NCI-H1092 (cell line): Measurements from ENCODE around the gene AMN.

Source experiments
- DNase-seq: peaks from one replicate; lab custom pipeline; 2025; lab: John Stamatoyannopoulos, UW

Gene AMN

GRCh38 chr14:102898776-102899515 lies 23.5 kb upstream of the AMN start:
- no peak for DNase-seq

DNA sequence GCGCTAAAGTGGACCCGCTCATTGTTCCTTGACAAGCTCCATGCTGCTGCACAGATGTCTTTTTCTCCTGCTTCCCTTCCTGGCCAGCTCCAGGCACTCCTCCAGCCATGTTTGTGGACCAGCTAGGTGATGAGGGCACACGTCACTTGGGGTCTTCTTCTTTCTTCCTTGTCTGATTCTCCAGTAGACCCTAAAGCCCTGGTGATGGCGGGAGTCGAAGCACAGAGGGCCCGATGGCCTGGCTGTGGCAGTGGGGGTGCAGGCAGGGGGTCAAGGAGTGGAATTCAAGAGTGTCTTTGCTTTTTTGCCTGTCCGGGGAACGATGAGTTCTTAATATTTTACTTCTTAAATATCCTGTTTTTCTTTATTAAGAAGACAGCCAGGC lies 23.0 kb upstream of the AMN start:
- DNase-seq: no peak

- DNase-seq: no peak
These were observed 21.6 kb upstream of the AMN start for GRCh38 chr14:102900631-102901571.

DNA sequence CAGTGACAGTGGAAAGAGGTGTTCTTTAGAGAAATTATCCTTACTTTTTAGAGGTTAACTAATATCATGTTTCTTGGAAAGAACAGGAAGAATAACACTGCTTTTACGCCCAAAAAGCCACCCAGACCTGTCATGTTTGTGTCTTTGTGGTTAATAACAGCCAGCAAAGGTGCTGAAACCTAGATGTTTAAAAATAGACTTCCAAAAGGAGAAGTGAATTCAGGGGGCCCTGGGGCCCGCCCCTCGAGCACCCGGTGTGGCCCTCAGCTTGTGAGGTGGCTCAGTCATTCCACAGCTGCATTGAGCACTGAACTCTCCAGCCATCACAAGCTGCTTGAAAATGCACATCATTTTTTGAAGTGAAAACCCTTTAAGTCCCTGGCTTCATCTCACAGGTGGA lies 20.8 kb upstream of the AMN start:
- DNase-seq: no peak

GRCh38 chr14:102902086-102902485 lies 20.4 kb upstream of the AMN start:
- DNase-seq: no peak

DNA sequence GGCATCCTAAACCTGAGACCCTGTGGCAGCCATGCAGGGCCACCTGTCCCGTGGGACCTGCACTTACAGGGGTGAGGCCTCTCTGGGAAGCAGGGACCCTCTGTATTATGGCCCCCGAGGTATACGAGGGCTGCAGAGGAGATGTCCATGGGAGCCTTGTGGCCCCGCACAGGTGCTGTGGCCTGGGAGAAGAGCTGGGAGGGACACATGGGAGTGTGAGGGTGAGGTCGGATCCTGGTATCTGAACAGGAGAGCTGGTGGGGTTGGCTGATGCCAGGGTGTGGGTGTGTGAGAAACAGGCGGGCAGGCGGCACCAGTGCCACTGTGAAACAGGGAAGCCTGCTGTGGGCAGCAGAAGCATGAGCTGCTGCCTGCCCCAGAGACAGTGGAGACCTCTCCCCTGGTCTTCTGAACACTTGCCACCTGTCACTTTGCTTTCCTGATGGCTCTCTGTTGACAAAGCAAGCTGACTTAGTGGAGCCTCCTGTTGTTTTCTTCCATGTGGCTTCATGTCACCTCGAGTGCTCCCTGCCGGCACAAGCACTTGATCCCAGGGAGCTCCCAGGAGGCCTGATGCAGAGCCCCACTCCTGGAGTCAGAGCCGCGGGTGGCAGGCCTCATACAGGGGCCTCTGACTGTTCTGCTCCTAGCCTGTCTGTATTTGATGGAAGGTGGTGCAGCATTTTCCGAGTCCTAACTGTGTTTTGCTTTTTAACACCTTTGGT lies 19.8 kb upstream of the AMN start:
- DNase-seq: no peak

- DNase-seq: no peak
These were observed 19.1 kb upstream of the AMN start for GRCh38 chr14:102903248-102903888.

DNA sequence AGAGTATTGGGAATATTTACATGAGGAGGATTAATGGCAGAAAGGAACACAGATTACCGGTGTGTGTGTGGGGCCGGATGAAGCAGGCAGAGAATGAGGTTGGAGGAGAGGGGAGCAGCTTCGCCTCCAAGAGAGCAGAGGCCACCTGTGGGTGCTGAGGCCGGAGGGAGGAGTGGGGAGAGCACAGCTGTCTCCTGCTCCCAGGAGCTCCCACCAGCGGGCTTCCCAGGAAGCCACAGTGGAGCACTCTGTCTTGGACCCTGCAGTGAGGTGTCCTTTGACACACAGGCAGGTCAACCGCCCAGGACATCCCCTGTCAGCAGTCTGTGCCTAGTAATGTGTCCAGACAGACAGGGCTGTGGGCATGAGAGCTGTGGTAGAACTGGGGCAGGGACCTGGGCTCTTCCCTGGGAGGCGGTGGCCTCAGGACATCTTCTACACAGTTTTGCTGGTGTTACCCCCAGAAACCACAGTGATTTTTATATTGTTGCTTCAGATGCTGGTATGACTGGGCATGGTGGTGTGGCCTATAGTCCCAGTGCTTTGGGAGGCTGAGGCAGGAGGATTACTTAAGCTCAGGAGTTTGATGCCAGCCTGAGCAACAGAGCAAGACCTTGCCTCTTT lies 18.5 kb upstream of the AMN start:
- no peak for DNase-seq

GRCh38 chr14:102905116-102906108 lies 17.1 kb upstream of the AMN start:
- no peak for DNase-seq

DNA sequence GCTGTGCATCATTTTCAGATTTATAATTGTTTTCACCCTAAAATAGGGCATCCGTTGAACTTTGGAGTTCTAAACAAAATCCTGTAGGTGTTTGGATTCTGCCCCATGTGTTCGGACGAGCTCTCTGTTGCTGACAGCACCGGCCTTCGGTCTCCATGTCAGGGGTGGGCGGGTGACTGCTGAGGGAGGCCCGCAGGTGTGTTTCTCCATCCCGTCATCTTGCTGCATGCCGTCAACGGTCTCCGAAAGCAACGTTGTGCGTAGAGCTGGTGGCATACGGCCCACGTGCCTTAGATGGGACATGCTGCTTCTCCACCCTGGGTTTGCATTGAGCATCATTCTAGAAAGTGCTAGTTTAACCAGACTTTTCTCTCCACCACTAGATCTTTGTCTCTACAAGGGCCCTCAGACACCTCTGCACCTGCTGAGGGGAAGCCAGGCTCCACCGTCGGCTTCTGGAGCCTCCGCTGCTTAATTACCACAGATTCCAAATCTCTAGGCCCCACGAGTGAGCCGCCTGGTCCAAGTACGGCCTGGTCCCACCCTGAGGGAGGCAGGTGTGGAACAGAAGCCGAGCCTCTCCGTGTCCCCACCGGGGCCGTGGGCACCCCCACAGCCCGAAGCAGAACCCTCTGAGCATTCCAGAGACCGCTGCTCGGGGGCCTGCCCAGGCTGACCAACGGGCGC lies 15.7 kb upstream of the AMN start:
- DNase-seq: no peak

GRCh38 chr14:102907303-102907844 lies 15.1 kb upstream of the AMN start:
- no peak for DNase-seq

DNA sequence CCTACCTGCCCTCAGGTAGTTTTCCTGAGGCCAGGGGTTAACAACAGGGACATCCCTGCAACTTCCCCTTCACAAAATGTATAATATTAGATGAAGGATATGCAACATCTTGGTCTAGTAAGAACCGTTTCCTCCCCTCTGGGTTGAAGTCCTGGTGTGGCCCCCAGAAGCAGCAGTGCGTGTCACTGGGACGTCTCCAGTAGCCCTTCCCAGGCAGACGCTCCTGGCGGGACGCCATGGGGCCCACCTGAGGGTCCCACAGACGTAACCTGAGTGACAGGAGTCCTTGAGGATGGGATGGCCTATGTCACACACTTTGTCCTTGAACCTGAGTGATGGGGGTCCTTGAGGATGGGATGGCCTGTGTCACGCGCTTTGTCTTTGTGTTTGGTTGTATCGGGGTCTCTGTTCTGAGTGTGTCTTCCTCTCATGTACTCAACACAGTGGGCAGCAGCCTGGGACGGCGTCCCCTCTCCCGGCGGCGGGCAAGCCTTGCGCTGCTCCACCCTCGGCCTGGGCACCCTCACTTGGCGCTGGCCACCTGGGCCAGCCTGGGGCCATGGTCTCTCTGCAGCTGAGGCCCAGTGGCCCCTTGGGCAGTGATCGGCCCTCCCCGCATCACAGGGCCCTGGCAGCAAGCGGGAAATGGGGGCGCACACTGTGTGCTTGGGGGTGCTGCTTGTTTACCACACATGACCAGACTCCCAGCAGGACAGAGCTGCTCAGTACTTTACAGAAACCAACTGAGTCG lies 14.3 kb upstream of the AMN start:
- DNase-seq: no peak

DNA sequence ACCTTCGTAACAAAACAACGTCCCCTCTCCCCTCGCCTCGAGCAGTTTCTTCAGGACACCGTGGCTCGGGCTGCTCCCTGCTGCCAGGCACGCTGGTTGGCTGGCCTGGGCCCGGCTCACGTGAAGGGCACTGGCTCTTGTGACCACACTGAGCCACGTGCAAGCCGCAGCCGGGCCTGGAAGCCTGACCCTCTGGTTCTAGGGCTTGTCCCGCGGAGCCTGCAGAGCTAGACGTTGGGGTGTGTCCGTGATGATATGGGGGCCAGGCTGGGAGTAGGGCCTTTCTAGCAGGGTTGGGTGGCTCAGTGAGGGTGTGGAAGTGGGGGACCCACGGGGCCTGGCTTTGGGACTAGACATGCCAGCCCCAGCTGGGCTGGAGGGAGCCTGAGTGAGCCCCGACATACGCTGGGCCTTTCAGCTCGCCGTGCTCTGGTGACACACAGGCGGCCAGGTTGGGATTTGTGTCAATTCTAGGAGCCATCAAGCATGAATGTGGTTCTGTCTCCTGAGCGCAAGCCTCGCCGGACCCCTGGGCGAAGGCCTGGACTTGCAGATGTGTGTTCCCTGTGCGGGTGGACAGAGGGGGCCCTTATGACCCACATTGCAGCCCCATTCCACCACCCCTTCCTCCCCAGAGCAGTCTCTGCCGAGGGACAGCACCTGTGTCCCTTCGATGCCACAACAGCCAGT lies 13.6 kb upstream of the AMN start:
- no peak for DNase-seq

DNA sequence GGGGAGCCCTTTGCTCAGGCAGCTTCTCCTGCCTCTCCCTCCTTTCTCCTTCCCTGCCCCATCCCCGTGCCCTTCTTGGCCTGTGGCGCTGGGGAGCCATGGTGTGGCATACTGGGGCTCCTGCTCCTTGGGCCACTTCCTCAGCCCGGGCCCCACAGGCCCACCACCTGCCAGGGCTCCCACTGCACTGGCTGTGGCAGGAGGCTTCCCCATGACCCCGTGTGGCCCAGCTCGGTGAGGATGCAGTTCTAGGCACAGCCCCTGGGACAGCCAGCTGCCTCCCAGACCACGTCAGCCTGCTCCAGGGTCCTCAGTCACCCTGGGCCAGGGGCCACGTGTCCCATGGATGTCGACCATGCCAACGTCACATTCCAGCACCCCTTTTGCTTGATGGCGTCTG lies 13.0 kb upstream of the AMN start:
- DNase-seq: no peak

GRCh38 chr14:102909911-102910310 lies 12.6 kb upstream of the AMN start:
- no peak for DNase-seq

DNA sequence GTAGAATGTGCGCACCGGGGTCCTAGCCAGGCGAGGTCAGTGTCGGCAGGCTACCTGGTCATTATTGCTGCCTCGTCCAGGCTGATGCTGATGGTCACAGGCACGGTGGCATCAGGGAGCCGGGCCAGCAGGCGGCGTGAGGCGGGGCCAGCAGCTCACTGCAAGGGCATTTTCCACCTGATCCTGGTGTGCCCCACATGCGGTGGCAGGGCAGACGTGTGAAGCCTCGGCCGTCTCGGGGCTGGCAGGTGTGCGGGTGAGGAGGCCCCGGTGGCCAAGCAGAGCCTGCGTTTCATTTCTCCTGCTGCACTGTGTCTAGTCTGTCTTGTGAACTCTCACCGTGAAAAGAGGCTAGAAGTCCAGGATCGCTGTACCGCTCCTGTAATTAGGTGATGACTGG lies 12.0 kb upstream of the AMN start:
- no peak for DNase-seq

DNA sequence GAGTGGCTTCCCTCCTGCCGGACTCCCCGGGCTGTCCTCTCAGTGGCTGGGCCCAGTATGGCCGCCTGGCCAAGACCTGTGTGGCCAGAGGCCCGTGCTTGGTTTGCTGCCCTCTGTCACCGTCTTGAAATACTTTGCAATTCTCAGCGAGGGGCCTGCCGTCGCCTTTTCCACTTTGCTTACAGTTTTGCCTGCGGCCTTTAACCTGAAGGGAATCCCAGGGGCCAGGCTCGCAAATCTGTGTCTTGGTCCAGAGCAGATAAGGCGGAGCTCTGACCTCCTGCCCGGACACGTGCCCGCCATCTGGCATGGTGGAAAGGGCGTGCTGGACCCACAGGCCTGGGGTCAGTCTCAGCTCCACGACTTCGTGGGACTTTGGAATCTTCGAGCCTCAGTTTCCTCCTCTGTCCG lies 10.9 kb upstream of the AMN start:
- DNase-seq: no peak
